HepG2 (cell line): Measurements from ENCODE around the gene CEBPA. TPM values are rescaled to one million over a fixed set of nuclear protein-coding genes. Genes with fewer than 3 reads are reported as not detected.

Experiments used
- ATAC-seq: fragments of 200-7000 bp; cut with Tn5 transposase; 3 replicates; pipeline ENCODE4 v1.9.1; 2020; ENCODE audit warnings: mild to moderate bottlenecking, moderate library complexity
- BruUV-seq: library from RNA; stranded (reverse); fragments of 400-500 nt; replicated peaks from 2 replicates; lab custom pipeline; 2021; lab: Mats Ljungman, UMichigan
- CTCF ChIA-PET: fragments of 300-600 bp; formaldehyde crosslinking; extraction: SDS; loops from one replicate; lab custom pipeline; 2021; ENCODE audit warnings: low total read pairs, inconsistent platforms, low intra/inter-chr PET ratio; lab: Yijun Ruan, JAX
- POLR2A ChIA-PET: fragments of 350-600 bp; sonication (Branson Sonifier 250); formaldehyde crosslinking; loops from one replicate; lab custom pipeline; 2020; ENCODE audit warnings: antibody characterized with exemption, inconsistent platforms; lab: Yijun Ruan, JAX
- DNase-seq: peaks from one replicate; pipeline ENCODE4 v3.0.0-alpha.2; 2015; ENCODE audit warnings: low spot score
- FAIRE-seq: peaks from 3 replicates; lab custom pipeline; 2011; peaks lifted over from hg19 to GRCh38; lab: Jason Lieb, UNC
- H2AFZ ChIP-seq: one replicate; pipeline ENCODE4 v1.6.1; 2011; ENCODE audit warnings: low read length, inconsistent platforms
- H3K27ac ChIP-seq: fragments of 300-600 bp; 3 replicates; pipeline ENCODE4 v1.8.0; 2011; ENCODE audit warnings: mixed run types, mild to moderate bottlenecking, mixed read lengths, low read length, inconsistent platforms; ENCODE audit not compliant: insufficient read depth; ENCODE audit errors: extremely low read length
- H3K27me3 ChIP-seq, 2 experiments: fragments of 200-600 bp in 1 of 2; 2 replicates in 1 of 2; 3 replicates in 1 of 2; pipeline versions ENCODE4 v1.6.0 to v1.8.0; 2011; ENCODE audit warnings: low read length in 2 of 2, mild to moderate bottlenecking in 2 of 2, moderate library complexity in 2 of 2, inconsistent platforms in 1 of 2; ENCODE audit not compliant: insufficient read depth in 2 of 2, control insufficient read depth in 1 of 2
- H3K36me3 ChIP-seq, 2 experiments: fragments of 200-600 bp in 1 of 2; replicated peaks in 1 of 2; 2 replicates in 1 of 2; 3 replicates in 1 of 2; pipeline versions ENCODE4 v1.5.1 to v1.8.0; 2011; ENCODE audit warnings: low read length in 2 of 2, inconsistent platforms in 1 of 2; ENCODE audit not compliant: insufficient read depth in 2 of 2, control insufficient read depth in 1 of 2
- H3K4me1 ChIP-seq: 2 replicates; pipeline ENCODE4 v1.5.1; 2012; ENCODE audit warnings: low read length, inconsistent platforms; ENCODE audit not compliant: insufficient read depth
- H3K4me2 ChIP-seq: 2 replicates; pipeline ENCODE4 v1.6.0; 2011; ENCODE audit warnings: low read depth, low read length, inconsistent platforms
- H3K4me3 ChIP-seq, 3 experiments: fragments of 200-600 bp in 1 of 3; sonication (generic), shearing (Covaris generic) in 1 of 3; replicated peaks in 1 of 3; 2 replicates each; pipeline ENCODE4 v1.5.1; 2011 to 2016; ENCODE audit warnings: low read length in 3 of 3, inconsistent platforms in 2 of 3, low read depth in 2 of 3, mild to moderate bottlenecking in 2 of 3, control low read depth in 1 of 3, mixed read lengths in 1 of 3; ENCODE audit not compliant: insufficient read depth in 1 of 3
- H3K79me2 ChIP-seq: one replicate; pipeline ENCODE4 v1.6.1; 2011; ENCODE audit warnings: low read length, inconsistent platforms; ENCODE audit not compliant: insufficient read depth
- H3K9ac ChIP-seq: 2 replicates; pipeline ENCODE4 v1.6.0; 2011; ENCODE audit warnings: mild to moderate bottlenecking, low read depth, low read length, inconsistent platforms; ENCODE audit not compliant: insufficient read depth
- H3K9me3 ChIP-seq: 2 replicates; pipeline ENCODE4 v1.5.1; 2012; ENCODE audit warnings: mild to moderate bottlenecking, low read length
- H4K20me1 ChIP-seq: 2 replicates; pipeline ENCODE4 v1.6.0; 2011; ENCODE audit warnings: inconsistent platforms, mild to moderate bottlenecking, low read length, moderate library complexity; ENCODE audit not compliant: insufficient read depth
- GABPB1 ChIP-seq: IDR thresholded peaks from 2 replicates; pipeline ENCODE4 v1.6.1; 2016; ENCODE audit warnings: mild to moderate bottlenecking, missing genetic modification reagents, moderate library complexity, missing compliant biosample characterization
- TP53 ChIP-seq: sonication (generic); formaldehyde crosslinking; conservative IDR thresholded peaks from 2 replicates; pipeline ENCODE4 v1.4.0; 2020; ENCODE audit warnings: missing genetic modification reagents
- ZNF329 ChIP-seq: sonication (generic); formaldehyde crosslinking; IDR thresholded peaks from 2 replicates; pipeline ENCODE4 v1.9.0; 2021; ENCODE audit warnings: low read depth, mild to moderate bottlenecking, missing genetic modification reagents
- ZNF337 ChIP-seq: sonication (generic); formaldehyde crosslinking; IDR thresholded peaks from 2 replicates; pipeline ENCODE4 v1.5.1; 2020; ENCODE audit warnings: missing genetic modification reagents, low read depth, mild to moderate bottlenecking, borderline replicate concordance
- ZNF629 ChIP-seq: sonication (generic); formaldehyde crosslinking; conservative IDR thresholded peaks from 2 replicates; pipeline ENCODE4 v1.5.0; 2020; ENCODE audit warnings: missing genetic modification reagents
- WGBS: methylation state at CpG from one replicate; pipeline ENCODE4 v1.1.6; 2017; ENCODE audit warnings: low lambda C conversion rate; 5-methylcytosine and 5-hydroxymethylcytosine counted together
- in situ Hi-C: cut with HindIII; loops from 2 replicates; pipeline ENCODE4 v1.10.0; 2017; ENCODE audit warnings: low pct_unique_long_range_greater_than_20kb; ENCODE audit not compliant: extremely low pct_ligation_motif_present
- intact Hi-C: fragments of 100-400 bp; cut with micrococcal nuclease; formaldehyde crosslinking; loops from one replicate; pipeline ENCODE4 v1.10.0; 2022; ENCODE audit not compliant: unreplicated experiment
- polyA plus RNA-seq, 8 experiments: library from polyadenylated mRNA; depleted of rRNA in 3 of 8; stranded (reverse) in 7 of 8; unstranded in 1 of 8; fragments of >200 nt; fragmentation: Illumina TruSeq in 4 of 8; extraction: Trizol in 4 of 8; gene quantifications; 2 replicates each; pipeline versions ENCODE4 v1.2.1 to v1.2.3, GENCODE V29; 2011 to 2016; ENCODE audit warnings: low read depth in 4 of 8, missing spikeins in 1 of 8, mixed read lengths in 1 of 8; ENCODE audit not compliant: insufficient read depth in 1 of 8
- total RNA-seq, 5 experiments: library from RNA; depleted of rRNA; stranded (reverse); fragments of >200 nt; fragmentation: Illumina TruSeq; extraction: Trizol; gene quantifications; 2 replicates each; pipeline ENCODE4 v1.2.3, GENCODE V29; 2016; ENCODE audit warnings: low read depth in 1 of 5
- TF ChIP-seq, protein P1 (sequence below): sonication (generic); formaldehyde crosslinking; IDR thresholded peaks from 2 replicates; pipeline ENCODE4 v1.4.0; 2020; ENCODE audit warnings: missing genetic modification reagents, borderline replicate concordance
- TF ChIP-seq, protein P2 (sequence below): sonication (generic); formaldehyde crosslinking; IDR thresholded peaks from 2 replicates; pipeline ENCODE4 v1.4.0; 2020; ENCODE audit warnings: missing genetic modification reagents

Gene CEBPA
- total and polyA plus RNA-seq, 2 of the 13 experiments (the other 11 are each of a cell fraction or from before 2014, with no cell fraction given) = 24.8 to 103 TPM

DNA sequence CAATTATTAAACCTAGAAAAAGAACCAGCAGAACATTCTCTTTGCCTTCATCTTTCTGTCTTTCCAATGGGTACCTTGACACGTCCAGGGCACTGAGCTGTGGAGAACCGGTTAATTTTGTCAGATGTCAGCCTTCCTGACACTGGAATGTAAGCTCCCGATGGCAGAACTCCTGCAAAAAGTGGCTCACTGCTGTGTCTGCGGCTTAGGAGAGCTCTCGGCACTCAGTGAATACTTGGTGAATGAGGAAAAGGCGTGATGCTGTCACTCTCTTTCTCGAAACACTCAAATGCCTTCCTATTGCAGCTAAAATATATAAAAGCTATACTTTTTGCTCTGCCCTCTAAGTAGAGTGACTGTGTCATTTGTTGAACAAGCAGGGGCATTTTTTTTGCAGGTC, 17.6 kb downstream of the CEBPA start:
- TF ChIP-seq TP53 (CRISPR knock-in tag) (no peak), ZNF629 (CRISPR knock-in tag) (peak; percentile 31; the same call in 1 of the 2 replicates)
- TF ChIP-seq, all 625 proteins: peak for 1
- Histone ChIP-seq H3K4me2 (no peak overlapping the region), H3K79me2 (no peaks in the 10 kb centered on the region), H3K27ac (no peak overlapping the region), H3K9me3 (peaks cover 6% of the 10 kb centered on the region; the same call in 1 of the 2 replicates), H3K9ac (no peak overlapping the region), H3K36me3 (no peaks in the 10 kb centered on the region), H4K20me1 (no peaks in the 10 kb centered on the region), H3K27me3 (no peaks in the 10 kb centered on the region), H2AFZ (no peak overlapping the region), H3K4me1 (peaks cover 71% of the 10 kb centered on the region), H3K4me3 (no peak overlapping the region)
- intact Hi-C loops = no loop called here
- ChIA-PET CTCF (no interaction called here), POLR2A (interaction anchor here (1.4 to 3.1 kb wide), 4 partner anchors 9 to 18 kb away, joined by 6 to 30 read pairs (median 14); partner anchors contain the start of gene CEBPA)
- FAIRE-seq (no peak), DNase-seq (no peak), ATAC-seq (no peak)
- in situ Hi-C loops = no loop called here
- BruUV-seq = no TSS peak
- 84% methylated on average over 7 of the region's 7 CpGs for WGBS

DNA sequence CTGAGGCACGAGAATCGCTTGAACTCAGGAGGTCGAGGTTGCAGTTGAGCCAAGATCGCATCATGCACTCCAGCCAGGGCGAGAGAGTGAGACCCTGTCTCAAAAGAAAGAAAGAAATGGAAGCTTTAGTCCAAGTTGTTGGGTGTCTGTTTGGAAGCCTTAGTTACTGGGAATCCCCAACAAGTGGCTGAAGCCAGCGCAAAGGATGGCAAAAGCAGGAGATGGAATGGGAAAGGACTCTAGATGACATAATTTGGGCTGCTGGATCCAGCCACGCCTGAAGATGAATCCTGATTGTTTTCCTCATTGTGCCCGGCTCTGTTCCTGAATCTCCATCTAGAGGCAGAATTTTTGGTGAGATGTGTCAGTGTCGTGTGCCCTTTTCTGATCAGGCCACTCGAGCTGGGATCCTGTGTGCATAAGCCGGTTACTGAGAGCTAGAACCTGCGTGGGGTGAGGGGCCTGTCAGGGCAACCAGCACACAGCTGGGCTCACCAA, 18.1 kb downstream of the CEBPA start:
- DNase-seq (no peak), ATAC-seq (no peak), FAIRE-seq (no peak)
- H3K79me2 ChIP-seq = no peaks in the 10 kb centered on the region
- H3K4me2 ChIP-seq = no peak overlapping the region
- no peaks in the 10 kb centered on the region for H4K20me1 ChIP-seq
- no peaks in the 10 kb centered on the region for H3K27me3 ChIP-seq
- CTCF ChIA-PET = no interaction called here
- no peak overlapping the region for H2AFZ ChIP-seq
- TF ChIP-seq, protein P1, sequence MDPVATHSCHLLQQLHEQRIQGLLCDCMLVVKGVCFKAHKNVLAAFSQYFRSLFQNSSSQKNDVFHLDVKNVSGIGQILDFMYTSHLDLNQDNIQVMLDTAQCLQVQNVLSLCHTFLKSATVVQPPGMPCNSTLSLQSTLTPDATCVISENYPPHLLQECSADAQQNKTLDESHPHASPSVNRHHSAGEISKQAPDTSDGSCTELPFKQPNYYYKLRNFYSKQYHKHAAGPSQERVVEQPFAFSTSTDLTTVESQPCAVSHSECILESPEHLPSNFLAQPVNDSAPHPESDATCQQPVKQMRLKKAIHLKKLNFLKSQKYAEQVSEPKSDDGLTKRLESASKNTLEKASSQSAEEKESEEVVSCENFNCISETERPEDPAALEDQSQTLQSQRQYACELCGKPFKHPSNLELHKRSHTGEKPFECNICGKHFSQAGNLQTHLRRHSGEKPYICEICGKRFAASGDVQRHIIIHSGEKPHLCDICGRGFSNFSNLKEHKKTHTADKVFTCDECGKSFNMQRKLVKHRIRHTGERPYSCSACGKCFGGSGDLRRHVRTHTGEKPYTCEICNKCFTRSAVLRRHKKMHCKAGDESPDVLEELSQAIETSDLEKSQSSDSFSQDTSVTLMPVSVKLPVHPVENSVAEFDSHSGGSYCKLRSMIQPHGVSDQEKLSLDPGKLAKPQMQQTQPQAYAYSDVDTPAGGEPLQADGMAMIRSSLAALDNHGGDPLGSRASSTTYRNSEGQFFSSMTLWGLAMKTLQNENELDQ = no peak
- TF ChIP-seq ZNF329 (CRISPR knock-in tag) (peak; percentile 95), ZNF337 (CRISPR knock-in tag) (no peak), GABPB1 (CRISPR knock-in tag) (no peak)
- TF ChIP-seq, protein P2, sequence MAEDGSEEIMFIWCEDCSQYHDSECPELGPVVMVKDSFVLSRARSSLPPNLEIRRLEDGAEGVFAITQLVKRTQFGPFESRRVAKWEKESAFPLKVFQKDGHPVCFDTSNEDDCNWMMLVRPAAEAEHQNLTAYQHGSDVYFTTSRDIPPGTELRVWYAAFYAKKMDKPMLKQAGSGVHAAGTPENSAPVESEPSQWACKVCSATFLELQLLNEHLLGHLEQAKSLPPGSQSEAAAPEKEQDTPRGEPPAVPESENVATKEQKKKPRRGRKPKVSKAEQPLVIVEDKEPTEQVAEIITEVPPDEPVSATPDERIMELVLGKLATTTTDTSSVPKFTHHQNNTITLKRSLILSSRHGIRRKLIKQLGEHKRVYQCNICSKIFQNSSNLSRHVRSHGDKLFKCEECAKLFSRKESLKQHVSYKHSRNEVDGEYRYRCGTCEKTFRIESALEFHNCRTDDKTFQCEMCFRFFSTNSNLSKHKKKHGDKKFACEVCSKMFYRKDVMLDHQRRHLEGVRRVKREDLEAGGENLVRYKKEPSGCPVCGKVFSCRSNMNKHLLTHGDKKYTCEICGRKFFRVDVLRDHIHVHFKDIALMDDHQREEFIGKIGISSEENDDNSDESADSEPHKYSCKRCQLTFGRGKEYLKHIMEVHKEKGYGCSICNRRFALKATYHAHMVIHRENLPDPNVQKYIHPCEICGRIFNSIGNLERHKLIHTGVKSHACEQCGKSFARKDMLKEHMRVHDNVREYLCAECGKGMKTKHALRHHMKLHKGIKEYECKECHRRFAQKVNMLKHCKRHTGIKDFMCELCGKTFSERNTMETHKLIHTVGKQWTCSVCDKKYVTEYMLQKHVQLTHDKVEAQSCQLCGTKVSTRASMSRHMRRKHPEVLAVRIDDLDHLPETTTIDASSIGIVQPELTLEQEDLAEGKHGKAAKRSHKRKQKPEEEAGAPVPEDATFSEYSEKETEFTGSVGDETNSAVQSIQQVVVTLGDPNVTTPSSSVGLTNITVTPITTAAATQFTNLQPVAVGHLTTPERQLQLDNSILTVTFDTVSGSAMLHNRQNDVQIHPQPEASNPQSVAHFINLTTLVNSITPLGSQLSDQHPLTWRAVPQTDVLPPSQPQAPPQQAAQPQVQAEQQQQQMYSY = no peak
- no TSS peak for BruUV-seq
- H3K4me3 ChIP-seq = no peak overlapping the region
- in situ Hi-C loops (no loop called here), intact Hi-C loops (no loop called here)
- no peak overlapping the region for H3K9ac ChIP-seq
- WGBS = 97% methylated on average over 10 of the region's 12 CpGs
- H3K9me3 ChIP-seq = peaks cover 6% of the 10 kb centered on the region; the same call in 1 of the 2 replicates
- no peaks in the 10 kb centered on the region for H3K36me3 ChIP-seq
- POLR2A ChIA-PET = interaction anchor here (1.4 to 3.1 kb wide), 4 partner anchors 8 to 18 kb away, joined by 6 to 30 read pairs (median 14); partner anchors contain the start of gene CEBPA
- H3K4me1 ChIP-seq = peaks cover 71% of the 10 kb centered on the region
- no peak overlapping the region for H3K27ac ChIP-seq
